NCI-H146 treated with DMSO at 0.1 percent for 48 hours (cell line): ENCODE data around the gene CDH13.
A peak's percentile ranks its signal among the peaks of the same experiment; 100 is the strongest.

Source experiments
- DNase-seq: peaks from one replicate; lab custom pipeline; 2025; ENCODE audit not compliant: unreplicated experiment; lab: John Stamatoyannopoulos, UW

Gene CDH13

DNA sequence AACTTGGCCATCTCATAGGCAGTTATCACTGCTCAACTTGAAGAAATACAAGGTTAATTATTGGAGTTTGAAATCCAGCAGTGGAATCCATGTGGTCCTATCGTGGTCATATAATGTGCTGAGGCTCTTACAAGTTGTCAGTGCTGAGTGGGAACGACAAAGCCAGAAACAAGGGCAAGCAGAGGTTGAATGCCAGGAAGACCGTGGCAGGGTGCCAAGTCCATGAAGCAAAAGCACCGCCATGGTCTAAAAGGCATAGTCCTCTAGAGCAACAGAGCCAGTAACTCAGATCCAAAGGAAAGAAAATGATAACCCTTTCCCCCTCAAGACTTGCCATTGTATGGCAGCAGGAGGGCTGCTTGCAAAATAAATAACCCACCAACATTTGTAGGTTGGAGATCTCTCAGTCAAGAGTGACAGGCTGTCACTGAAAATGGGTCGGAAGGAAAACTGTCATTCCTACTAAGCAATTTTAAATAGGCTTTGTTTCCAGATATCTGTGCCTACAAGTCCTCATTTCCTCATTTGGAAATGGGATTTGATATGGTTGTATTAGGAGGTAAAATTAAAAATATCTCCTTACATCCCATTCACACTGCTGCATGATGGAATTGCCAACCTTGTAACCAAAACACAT, 1144.7 kb downstream of the CDH13 start:
- no peak for DNase-seq

DNA sequence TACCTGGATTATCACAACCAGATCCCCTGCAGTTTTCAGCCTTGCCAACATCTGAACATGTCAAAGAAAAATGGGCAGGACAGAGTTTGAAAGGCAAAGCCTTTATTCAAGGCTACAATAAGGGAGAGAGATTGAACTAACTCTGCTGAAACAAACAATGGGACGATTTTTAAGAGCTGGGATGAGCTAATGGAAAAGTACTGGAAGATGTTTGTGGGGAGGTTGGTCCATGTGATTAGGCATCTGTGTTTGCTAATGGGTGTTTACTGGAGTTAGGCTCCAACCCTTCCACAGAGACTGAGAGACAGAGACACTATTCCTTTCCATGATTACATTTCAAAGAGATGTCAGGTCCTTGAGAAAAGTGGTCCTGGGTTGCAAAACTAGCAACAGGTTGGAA, 1146.0 kb downstream of the CDH13 start:
- no peak for DNase-seq

DNA sequence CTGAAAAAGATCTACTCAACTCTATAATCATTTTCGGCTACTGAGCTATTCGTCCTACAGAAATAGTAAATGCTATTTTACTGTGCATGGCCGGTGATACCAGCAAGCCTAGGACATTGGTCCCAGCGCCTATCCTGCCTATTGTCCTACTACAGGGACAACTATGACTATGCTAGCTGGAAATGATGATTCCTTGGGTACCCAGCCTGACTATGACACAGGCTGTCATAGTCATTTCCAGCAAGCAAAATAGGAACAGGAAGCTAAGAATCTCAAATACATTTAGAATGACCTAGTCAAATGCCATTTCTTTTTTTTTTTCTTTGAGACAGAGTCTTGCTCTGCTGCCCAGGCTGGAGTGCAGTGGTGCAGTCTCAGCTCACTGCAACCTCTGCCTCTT, 1147.3 kb downstream of the CDH13 start:
- no peak for DNase-seq

DNA sequence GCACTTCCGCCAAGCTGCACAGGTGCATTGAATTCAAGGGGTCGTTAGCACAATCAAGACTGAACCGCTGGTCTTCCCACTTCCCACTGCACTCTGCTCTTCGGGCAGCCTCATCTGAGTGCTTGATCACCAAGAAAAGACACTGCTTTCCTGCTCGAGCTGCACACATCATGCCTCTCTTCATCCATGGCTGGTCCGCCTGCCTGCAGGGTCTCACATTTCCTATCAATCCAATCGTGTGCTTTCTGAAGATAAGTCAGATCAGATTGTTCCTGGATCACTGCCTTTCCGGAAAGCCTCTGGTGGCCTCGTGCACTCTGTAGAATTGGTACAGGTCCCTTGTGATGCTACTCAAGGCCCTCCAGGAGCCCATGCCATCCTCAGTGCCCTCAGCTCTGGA, 1150.2 kb downstream of the CDH13 start:
- no peak for DNase-seq

DNA sequence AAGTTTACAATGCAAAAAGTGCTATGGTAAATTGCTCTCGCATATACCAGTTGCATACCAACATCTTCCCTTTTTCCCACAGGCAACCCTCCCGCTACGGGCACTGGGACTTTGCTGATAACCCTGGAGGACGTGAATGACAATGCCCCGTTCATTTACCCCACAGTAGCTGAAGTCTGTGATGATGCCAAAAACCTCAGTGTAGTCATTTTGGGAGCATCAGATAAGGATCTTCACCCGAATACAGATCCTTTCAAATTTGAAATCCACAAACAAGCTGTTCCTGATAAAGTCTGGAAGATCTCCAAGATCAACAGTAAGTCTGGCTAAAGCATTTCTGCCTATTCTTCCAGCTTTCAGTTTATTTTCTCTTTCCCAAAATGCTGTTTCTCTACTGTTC, 1153.1 kb downstream of the CDH13 start:
- DNase-seq: no peak

DNA sequence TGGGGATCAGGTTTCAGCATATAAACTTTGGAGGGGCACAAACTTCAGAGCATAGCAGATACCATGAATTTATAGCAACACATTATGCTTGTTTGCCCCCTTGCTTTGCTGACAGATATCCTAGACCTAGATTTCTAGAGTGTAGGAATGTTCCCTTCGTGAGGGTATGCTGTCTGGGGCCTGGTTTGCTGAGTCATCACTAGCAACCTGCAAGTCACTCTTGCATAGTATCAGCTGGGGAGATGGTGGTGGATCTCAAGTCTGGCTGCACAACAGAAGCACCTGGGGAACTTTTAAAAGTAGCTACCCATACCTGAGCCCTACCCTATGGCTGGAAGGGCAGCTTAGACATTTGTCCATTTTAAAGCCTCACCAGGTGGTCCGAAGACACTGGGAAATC, 1158.7 kb downstream of the CDH13 start:
- DNase-seq: no peak

DNA sequence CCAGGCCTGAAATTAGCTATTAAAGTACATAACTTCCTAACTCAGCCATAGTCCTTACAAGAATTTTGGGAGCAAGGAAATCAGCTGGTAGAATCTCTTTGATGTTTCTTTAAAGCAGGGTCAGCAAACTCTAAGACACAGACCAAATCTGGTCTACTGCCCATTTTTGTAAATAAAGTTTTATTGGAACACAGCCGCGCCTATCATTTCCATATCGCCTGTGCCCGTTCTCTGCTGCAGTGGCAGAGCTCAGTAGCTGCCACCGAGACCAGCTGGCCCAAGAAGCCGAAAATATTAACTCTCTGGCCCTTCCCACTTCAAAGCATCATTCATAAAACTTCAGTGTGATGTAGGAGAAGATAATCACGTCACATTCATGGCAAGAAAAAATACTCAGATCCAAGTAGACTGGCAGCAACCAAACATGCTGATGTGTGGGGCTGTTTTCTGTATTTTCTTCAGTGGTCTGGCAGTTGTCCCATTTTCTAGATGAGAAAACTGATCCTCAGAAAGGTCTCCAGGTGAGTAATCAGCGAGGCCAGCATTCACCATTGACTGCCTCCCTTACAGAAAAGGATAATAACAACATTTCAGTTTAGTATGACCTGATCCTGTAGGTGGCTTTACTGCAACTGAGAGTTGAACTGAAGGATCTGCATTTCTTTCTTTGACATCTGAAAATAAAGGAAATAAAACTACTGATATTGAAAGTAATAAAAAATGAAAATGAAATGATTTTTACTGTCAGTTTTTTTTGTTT, 1163.1 kb downstream of the CDH13 start:
- DNase-seq: no peak

DNA sequence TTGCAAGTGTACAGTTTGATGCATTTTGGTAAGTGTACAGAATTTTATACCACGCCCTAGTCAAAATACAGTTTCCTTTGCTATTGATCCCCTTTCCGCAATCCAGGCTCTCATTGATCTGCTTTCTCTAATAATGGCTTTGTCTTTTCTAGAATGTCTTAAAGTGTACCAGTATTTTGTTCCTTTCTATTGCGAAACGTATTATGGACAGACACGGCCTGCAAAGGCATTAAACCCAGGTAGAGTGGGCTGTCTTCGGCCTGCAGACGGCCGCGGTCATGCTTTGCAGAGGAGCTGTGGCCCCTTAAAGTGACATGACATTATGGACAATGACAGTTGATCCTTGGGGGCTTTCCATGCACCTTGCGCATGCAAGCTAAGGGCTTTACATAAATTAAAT, 1165.1 kb downstream of the CDH13 start:
- no peak for DNase-seq

DNA sequence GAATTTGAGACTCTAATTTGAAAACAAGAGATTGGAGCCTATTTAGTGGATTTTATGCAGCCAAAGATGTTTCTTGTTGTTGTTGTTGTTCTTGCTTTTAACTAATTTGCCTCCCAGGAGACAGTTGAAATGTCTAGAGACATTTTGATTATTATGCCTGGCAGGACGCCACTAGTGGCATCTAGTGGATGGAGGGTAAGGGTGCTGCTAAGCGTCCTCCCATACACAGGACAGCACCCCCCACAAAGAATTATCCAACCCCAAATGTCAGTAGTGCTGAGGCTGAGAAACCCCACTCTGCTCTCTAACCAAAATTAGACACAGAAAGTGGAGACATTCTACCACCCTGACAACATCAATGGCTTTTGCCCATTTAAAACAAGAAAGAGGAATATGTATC, 1165.6 kb downstream of the CDH13 start:
- DNase-seq: no peak

DNA sequence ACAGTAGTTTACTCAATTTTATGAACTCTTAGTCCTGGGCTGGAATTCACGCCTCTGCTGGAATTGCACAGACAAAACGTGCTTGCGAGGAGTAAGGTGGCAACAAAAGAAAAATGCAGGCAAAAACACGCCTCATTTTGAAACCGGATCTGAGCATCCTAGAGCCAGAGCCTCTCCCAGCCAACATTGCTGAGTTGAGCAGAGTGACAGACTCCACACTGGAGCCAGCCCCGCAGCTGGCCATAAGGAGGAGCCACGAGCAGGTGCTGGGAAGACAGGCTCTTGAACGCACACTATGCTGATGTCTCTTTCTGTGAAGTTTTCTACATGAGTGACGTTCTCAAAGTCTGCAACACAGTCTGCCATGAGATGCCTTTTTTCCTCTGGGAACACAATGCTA, 1166.4 kb downstream of the CDH13 start:
- DNase-seq: no peak

DNA sequence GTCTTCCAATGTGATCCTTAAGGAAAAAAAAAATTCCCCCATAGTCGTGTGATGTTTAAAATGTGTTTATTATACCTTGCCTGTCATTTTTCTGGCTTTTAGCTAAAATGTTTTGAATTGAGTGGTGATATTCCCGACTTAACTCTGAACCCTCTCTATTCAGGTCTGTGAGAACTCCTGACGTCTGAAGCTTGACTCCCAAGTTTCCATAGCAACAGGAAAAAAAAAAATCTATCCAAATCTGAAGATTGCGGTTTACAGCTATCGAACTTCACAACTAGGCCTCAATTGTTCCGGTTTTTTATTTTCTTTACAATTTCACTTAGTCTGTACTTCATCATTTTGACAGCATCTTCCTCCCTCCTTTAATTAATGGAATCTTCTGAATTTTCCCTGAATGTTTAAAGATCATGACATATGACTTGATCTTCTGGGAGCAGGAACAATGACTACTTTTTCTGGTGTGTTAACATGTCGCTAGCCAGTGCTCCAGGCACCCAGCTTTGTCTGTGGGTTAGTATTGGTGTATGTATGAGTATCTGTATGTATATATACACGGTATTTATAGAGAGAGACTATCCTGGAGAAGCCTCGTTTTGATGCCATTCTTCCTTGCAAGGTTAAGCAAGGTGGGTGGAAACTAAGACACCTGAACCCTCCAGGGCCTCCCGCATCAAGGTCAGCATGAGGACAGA, 1168.2 kb downstream of the CDH13 start:
- no peak for DNase-seq

DNA sequence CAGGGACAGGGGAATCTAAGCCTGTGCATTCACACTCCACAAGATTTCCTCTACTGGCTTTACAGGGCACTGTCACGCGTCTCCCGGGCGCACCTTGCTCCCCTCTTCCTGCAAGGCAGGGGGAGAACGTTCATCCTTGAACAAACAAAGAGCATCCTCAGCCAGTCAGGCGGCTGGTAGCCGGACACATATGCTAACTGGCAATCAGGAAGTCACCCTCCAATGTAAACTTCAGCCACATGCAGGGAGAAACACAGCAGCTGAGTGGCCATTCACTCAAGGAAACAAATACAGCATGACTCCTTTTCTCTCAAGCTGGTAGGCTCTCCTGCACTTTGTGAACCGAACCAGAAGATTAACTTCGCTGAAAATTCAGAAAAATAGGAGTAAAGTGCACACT, 1170.2 kb downstream of the CDH13 start:
- DNase-seq: no peak

DNA sequence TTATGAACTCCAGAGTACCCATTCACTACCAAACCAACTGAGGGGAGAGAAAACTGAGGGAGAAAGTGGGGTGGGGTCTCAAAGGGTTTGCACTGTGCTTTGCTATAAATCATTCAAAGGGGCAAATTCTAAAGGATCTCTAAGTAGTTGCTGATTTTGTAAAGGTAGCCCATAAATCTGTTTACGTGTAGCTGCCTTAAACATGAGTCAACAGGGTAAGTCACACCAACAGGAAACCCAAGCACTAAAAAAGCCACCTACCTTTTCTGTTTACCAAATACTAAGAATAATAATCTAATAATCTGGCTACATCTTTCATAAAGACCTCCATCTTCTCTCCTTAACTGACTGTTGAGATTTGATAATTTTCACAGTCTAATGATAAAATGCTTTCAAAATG, 1172.6 kb downstream of the CDH13 start:
- DNase-seq: no peak

DNA sequence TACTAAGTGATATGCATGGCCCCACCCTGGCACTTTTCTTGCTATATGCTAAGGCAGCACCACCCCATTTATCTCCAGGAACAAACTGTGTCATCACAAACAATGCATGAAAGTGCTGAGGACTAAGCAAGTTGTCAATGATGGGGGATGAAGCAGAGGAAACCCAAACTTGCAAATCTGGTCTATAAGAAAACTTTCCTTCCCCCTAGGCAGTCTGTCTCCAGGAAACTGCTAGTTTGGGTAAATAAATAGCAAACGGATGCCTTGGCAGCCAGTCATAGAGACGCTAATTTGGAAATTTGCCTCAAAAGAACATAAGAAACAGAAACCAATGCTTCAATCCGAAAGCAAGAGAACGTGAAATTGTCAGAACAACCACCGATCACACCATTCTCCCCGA, 1175.4 kb downstream of the CDH13 start:
- DNase-seq: no peak

DNA sequence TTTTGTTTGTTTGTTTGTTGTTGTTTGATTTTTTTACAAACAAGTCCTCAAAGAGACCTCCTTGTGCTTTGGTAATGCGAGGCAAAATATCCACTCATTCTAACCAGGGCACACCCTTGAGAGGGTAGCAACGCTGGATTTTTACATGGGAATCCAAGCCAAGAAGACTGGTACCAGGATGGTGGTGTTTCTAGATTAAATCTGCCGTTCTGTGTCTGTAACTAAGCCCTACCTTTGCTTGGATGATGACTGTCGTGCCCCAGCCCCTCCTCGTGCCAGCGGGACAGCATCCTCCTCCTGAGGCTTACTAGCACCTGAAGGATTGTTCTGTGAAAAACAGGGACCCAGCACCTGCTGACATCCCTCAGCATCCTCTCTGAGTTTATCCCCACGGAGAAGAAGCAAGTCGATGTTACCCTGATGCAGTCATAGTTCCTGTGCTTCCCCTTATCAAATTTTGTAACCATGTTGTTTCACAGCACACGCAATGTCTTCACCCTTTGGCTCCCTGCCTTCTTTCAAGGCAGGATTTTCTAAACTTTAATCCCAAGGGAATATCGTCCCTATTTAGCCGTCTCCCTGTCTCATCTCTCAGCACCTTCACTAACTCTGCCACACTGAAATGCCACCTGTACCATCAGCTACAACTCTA, 1175.9 kb downstream of the CDH13 start:
- no peak for DNase-seq

DNA sequence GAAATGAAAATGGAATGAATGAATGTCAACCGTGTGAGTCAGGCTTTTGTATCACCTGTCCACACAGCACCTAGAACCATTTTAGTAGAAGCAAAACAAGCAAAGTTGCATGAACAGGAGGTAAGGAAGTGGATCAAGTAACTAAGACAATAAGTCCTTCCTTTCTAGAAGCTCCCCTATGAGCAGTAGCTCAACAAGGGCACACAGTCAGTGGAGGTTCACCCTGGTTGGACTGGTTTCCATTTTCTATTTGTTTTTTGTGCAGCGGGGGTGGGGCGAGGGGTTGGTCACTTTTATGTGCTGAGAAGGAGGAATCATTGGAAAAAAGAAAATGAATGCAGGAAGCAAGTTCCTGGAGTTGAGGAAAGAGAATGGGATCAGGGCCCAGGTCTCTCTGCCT, 1177.0 kb downstream of the CDH13 start:
- DNase-seq: no peak

DNA sequence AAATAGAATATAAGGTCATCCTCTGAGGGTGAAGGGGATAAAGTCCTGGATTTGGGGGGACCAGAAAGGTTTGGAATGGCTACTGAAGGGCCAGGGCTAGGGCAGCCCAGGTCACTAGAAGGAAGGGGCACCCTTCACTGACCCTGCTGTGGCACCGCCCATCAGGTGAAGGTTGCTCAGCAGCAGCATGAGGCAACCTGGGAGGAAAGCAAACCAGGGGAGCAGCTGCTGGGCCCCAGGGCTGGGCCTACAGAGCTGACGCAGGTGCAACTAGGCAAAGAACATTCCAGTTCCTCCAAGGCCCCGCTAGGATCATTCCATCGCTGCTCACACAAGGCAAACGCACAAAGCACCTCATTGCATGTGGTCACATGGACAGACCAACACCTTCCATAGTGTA, 1177.6 kb downstream of the CDH13 start:
- no peak for DNase-seq

DNA sequence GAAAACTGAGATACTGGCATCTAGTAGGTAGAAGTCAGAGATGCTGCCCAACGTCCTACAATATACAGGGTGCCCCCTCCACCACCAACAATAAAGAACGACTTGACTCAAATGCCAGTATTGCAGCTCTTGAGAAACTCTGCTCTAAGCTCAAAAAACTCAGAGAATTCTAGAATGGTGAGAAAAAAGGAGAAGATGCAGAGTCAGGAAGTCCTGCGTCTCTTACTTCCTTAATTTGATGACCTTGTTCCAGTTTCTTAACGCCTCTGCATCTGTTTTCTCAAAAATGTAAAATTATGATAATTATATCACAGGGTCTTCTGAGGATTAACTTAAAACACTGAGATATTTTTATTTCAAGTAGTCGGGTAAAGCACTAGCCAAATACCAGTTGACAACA, 1179.3 kb downstream of the CDH13 start:
- DNase-seq: no peak

DNA sequence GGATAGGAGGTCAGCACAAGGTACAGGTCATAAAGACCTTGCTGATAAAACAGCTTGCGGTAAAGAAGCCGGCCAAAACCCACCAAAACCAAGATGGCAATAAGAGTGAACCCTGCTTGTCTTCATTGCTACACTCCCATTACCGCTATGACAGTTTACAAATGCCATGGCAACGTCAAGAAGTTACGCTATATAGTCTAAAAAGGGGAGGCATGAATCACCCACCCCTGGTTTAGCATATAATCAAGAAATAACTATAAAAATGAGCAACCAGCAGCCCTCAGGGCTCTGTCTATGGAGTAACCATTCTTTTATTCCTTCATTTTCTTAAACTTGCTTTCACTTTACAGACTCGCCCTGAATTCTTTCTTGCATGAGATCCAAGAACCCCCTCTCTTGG, 1180.0 kb downstream of the CDH13 start:
- DNase-seq: no peak

DNA sequence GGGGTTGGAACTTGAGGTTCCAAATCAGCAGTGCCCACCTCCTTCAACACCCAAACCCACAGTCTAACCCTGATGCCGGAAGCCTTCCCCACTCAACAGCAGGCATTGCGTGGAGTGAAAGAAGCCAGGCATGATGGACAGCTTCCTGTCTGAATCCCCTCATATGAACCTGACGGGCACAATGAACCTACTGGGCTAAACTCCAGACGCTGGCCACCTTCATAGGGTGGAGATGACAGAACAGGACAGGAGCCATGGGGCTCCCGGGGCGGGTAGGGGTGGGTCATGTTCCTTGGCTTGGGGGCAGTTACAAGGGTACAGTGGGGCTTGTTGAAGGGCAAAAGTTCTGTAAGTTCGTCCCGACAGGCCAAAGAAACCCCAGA, 1180.5 kb downstream of the CDH13 start:
- no peak for DNase-seq

DNA sequence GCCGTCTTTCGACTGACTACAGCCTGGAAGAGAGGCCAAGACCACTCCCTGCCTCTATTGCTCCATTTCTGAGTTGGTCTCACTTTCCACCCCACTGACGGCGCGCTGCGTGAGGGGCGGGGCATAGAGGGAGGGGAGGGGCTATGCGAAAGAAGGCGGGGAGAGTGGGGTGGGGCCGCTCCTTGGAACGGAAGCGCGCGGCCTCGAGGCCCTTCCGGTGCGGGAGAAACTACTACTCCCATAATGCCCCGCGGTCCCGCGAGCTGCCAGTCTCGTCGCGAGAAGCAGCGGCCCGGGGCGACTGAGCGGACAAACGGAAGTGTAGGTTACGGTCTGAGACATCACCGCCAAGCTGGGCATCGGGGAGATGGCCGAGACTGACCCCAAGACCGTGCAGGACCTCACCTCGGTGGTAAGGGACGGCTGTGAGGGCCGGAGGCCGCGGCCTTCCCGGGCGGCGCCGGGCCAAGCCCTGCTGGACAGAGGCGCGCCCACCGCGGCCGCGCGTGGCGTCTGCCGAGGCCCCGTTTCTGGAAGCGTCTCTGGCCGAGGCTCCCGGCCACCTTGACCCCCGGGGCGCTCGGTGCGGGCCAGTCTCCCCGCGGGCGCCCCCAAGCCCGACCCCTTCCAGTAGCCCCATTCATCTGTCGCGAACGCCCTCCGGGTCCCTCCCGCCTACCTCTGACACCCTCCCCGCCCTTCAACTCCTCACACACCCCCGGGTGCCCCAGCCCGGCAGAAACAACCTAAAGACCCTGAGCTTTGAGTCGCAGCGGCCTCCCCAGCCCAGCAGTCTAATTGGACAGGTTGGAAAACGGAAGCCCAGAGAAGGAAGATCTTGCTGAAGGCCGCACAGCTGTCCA, 1181.2 kb downstream of the CDH13 start, which contains the start of gene HSBP1:
HSBP1 (plus strand) TSS at position 269 of the 863 bp plus-strand sequence; CDS start at position 368, 99 bp downstream.
- peak; percentile 64 for DNase-seq
